B cell (primary cell): ENCODE measurements around the gene MCTP1.

Source experiments
- EZH2 ChIP-seq: IDR thresholded peaks from 2 replicates; pipeline ENCODE4 v1.6.1; 2012; ENCODE audit warnings: borderline replicate concordance, low read depth, mild to moderate bottlenecking, moderate library complexity, low read length; ENCODE audit not compliant: insufficient read depth, poor library complexity, severe bottlenecking
- TF ChIP-seq, protein P1 (sequence below): fragments of 200-600 bp; IDR thresholded peaks from one replicate; pipeline ENCODE4 v1.8.0; 2022; ENCODE audit warnings: antibody characterized with exemption, mild to moderate bottlenecking

DNA sequence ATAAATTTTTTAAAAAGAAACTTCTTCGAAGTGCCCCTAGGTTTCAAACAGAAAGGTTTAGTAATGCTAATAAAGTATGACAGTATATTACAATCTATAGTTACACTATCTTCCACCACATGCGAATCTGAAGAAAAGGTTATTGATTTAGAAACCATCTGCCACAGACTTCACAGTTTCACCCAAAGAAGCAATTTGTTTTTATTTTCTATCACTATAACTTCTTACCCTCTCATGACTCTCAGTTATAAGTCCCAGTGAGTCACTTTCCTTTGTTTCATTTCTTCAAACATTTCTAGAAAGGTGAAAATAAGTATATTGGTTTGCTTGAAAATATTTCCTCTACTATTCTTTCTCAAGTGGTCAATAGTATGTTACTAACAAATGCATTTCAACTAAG is 93.6 kb downstream of the MCTP1 start:
- no peak for TF ChIP-seq EZH2
- TF ChIP-seq, protein P1, sequence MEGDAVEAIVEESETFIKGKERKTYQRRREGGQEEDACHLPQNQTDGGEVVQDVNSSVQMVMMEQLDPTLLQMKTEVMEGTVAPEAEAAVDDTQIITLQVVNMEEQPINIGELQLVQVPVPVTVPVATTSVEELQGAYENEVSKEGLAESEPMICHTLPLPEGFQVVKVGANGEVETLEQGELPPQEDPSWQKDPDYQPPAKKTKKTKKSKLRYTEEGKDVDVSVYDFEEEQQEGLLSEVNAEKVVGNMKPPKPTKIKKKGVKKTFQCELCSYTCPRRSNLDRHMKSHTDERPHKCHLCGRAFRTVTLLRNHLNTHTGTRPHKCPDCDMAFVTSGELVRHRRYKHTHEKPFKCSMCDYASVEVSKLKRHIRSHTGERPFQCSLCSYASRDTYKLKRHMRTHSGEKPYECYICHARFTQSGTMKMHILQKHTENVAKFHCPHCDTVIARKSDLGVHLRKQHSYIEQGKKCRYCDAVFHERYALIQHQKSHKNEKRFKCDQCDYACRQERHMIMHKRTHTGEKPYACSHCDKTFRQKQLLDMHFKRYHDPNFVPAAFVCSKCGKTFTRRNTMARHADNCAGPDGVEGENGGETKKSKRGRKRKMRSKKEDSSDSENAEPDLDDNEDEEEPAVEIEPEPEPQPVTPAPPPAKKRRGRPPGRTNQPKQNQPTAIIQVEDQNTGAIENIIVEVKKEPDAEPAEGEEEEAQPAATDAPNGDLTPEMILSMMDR, result no peak
